ENCODE results near the gene IFT122.
"Not testable (repeated sequence)": the region's sequence is repeated elsewhere in the genome, so short reads cannot be mapped to it uniquely, and the experiment has no call there.

Gene IFT122

DNA sequence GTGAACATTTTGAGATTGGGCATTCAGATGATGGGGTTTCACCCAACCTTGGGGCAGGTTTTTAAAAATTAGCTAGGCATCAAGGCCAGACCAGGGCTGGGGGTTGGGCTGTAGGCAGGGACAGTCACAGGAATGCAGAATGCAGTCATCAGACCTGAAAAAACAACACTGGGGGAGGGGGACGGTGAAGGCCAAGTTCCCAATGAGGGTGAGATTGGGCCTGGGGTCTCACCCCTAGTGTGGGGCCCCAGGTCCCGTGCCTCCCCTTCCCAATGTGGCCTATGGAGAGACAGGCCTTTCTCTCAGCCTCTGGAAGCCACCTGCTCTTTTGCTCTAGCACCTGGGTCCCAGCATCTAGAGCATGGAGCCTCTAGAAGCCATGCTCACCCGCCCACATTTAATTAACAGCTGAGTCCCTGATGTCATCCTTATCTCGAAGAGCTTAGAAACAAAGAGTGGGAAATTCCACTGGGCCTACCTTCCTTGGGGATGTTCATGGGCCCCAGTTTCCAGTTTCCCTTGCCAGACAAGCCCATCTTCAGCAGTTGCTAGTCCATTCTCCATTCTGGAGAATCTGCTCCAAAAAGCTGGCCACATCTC lies 94.5 kb downstream of the IFT122 start:
- Histone ChIP-seq H3K4me1 (ENCODE audit: control insufficient read depth, insufficient read depth, low read length) (peaks cover 23% of the 10 kb centered on the region), H3K36me3 (ENCODE audit: control insufficient read depth, insufficient read depth, low read length, severe bottlenecking) (no peaks in the 10 kb centered on the region), H3K9me3 (ENCODE audit: control insufficient read depth, low read length) (no peaks in the 10 kb centered on the region), H3K4me3 (ENCODE audit: low read length) (no peak overlapping the region), H3K9ac (ENCODE audit: low read length) (no peak overlapping the region), H3K27me3 (replicated peaks; ENCODE audit: control insufficient read depth, insufficient read depth, low read length) (no peaks in the 10 kb centered on the region)
- DNase-seq (ENCODE audit: low read depth): no peak

DNA sequence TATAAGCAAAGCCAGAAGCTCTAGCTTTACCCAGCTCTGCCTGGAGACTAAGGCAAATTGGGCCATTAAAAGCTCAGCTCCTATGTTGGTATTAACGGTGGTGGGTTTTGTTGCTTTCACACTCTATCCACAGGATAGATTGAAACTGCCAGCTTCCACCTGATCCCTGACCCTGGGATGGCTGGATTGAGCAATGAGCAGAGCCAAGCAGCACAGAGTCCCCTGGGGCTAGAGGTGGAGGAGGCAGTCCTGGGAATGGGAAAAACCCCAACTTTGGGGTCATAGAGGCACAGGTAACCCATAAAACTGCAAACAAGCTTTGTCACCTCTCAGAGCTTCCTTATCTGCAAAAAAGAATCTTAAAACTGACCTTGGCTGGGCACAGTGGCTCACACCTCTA lies 95.1 kb downstream of the IFT122 start:
- Histone ChIP-seq H3K27me3 (replicated peaks; ENCODE audit: control insufficient read depth, insufficient read depth, low read length) (no peaks in the 10 kb centered on the region), H3K4me1 (ENCODE audit: control insufficient read depth, insufficient read depth, low read length) (peaks cover 20% of the 10 kb centered on the region), H3K9ac (ENCODE audit: low read length) (no peak overlapping the region), H3K4me3 (ENCODE audit: low read length) (no peak overlapping the region), H3K36me3 (ENCODE audit: control insufficient read depth, insufficient read depth, low read length, severe bottlenecking) (no peaks in the 10 kb centered on the region), H3K9me3 (ENCODE audit: control insufficient read depth, low read length) (no peaks in the 10 kb centered on the region)
- DNase-seq (ENCODE audit: low read depth): no peak

DNA sequence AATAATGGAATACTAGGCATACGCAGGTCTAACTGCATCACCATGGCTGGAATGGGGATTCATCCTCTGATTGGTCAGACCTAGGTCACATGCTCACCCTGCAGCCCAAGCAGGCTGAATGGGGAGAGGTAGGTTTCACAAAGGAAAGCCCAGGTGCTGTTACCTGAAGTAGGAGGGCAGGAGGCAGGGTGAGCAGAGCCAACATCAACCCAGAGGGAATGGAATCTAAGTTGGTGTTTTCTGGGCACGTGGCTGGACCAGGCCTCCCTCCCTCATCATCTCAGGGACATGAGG lies 96.3 kb downstream of the IFT122 start:
- Histone ChIP-seq H3K4me1 (ENCODE audit: control insufficient read depth, insufficient read depth, low read length) (peaks cover 14% of the 10 kb centered on the region), H3K36me3 (ENCODE audit: control insufficient read depth, insufficient read depth, low read length, severe bottlenecking) (no peaks in the 10 kb centered on the region), H3K27me3 (replicated peaks; ENCODE audit: control insufficient read depth, insufficient read depth, low read length) (no peaks in the 10 kb centered on the region), H3K9ac (ENCODE audit: low read length) (no peak overlapping the region), H3K4me3 (ENCODE audit: low read length) (no peak overlapping the region), H3K9me3 (ENCODE audit: control insufficient read depth, low read length) (no peaks in the 10 kb centered on the region)
- no peak for DNase-seq (ENCODE audit: low read depth)

DNA sequence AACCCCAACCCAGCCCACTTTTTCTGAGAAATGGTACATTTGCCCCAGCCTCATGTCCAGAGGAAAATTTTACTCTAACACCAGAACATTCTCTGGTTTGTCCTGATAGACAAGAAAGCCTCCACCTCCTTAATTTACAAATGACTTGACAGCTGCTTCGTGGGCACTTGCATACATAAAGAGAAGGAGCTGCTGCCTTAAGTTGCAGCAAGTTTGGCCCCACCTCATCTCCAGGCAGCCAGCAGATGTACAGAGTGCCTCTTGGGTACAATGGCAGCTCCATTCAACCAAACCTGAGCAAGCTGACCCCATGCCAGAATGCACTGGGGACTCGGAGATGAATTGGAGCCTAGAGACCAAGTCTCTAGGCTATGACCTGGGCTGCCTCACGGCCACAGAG lies 96.8 kb downstream of the IFT122 start:
- Histone ChIP-seq H3K4me1 (ENCODE audit: control insufficient read depth, insufficient read depth, low read length) (peaks cover 14% of the 10 kb centered on the region), H3K9ac (ENCODE audit: low read length) (no peak overlapping the region), H3K36me3 (ENCODE audit: control insufficient read depth, insufficient read depth, low read length, severe bottlenecking) (no peaks in the 10 kb centered on the region), H3K27me3 (replicated peaks; ENCODE audit: control insufficient read depth, insufficient read depth, low read length) (no peaks in the 10 kb centered on the region), H3K9me3 (ENCODE audit: control insufficient read depth, low read length) (no peaks in the 10 kb centered on the region), H3K4me3 (ENCODE audit: low read length) (no peak overlapping the region)
- DNase-seq (ENCODE audit: low read depth): no peak

DNA sequence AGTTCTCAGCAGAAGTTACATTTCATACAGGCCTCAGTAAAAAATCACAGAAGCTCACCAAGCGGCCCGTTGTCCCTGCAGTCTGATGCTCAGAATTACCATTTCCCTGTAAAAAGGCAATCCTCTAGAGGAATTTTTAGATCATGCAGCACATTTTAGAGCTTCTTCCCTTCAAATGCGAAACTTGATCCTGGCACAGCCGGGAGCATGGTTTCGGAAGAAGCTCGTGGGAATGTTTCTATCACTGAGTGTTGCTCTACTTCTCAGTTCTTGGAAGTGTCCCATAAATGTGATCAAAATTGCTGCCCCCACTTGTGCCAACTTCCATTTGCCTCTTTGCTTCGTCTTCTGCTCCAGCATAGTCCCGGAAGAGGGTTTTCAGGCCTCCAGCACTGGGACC lies 99.2 kb downstream of the IFT122 start:
- Histone ChIP-seq H3K36me3 (ENCODE audit: control insufficient read depth, insufficient read depth, low read length, severe bottlenecking) (no peaks in the 10 kb centered on the region), H3K9ac (ENCODE audit: low read length) (no peak overlapping the region), H3K4me3 (ENCODE audit: low read length) (no peak overlapping the region), H3K4me1 (ENCODE audit: control insufficient read depth, insufficient read depth, low read length) (peaks cover 14% of the 10 kb centered on the region), H3K27me3 (replicated peaks; ENCODE audit: control insufficient read depth, insufficient read depth, low read length) (no peaks in the 10 kb centered on the region), H3K9me3 (ENCODE audit: control insufficient read depth, low read length) (no peaks in the 10 kb centered on the region)
- no peak for DNase-seq (ENCODE audit: low read depth)

GRCh38 chr3:129540776-129541516 lies 100.9 kb downstream of the IFT122 start:
- Histone ChIP-seq H3K4me1 (ENCODE audit: control insufficient read depth, insufficient read depth, low read length) (peaks cover 11% of the 10 kb centered on the region), H3K9me3 (ENCODE audit: control insufficient read depth, low read length) (no peaks in the 10 kb centered on the region), H3K36me3 (ENCODE audit: control insufficient read depth, insufficient read depth, low read length, severe bottlenecking) (no peaks in the 10 kb centered on the region), H3K9ac (ENCODE audit: low read length) (no peak overlapping the region), H3K27me3 (replicated peaks; ENCODE audit: control insufficient read depth, insufficient read depth, low read length) (no peaks in the 10 kb centered on the region), H3K4me3 (ENCODE audit: low read length) (no peak overlapping the region)
- DNase-seq (ENCODE audit: low read depth): no peak

GRCh38 chr3:129542747-129543146 lies 102.7 kb downstream of the IFT122 start:
- Histone ChIP-seq H3K9ac (ENCODE audit: low read length) (no peak overlapping the region), H3K9me3 (ENCODE audit: control insufficient read depth, low read length) (no peaks in the 10 kb centered on the region), H3K4me1 (ENCODE audit: control insufficient read depth, insufficient read depth, low read length) (peaks cover 15% of the 10 kb centered on the region)

GRCh38 chr3:129543156-129543790 lies 103.2 kb downstream of the IFT122 start, which contains the start of gene H1-8:
Gene H1-8 (plus strand): TSS chr3:129543175. CDS start chr3:129543219, 44 bp downstream.
- H3K36me3 ChIP-seq (ENCODE audit: control insufficient read depth, insufficient read depth, low read length, severe bottlenecking): no peaks in the 10 kb centered on the region
- no peak within 1 kb of the TSS for H3K4me3 ChIP-seq (ENCODE audit: low read length)
- peaks cover 15% of the 10 kb centered on the region for H3K4me1 ChIP-seq (ENCODE audit: control insufficient read depth, insufficient read depth, low read length)
- no peak for DNase-seq (ENCODE audit: low read depth)
- no peak within 1 kb of the TSS for H3K9ac ChIP-seq (ENCODE audit: low read length)
- no peaks in the 10 kb centered on the region for H3K9me3 ChIP-seq (ENCODE audit: control insufficient read depth, low read length)
- no peaks in the 10 kb centered on the region for H3K27me3 ChIP-seq (replicated peaks; ENCODE audit: control insufficient read depth, insufficient read depth, low read length)

More at GRCh38 chr3:129542747-129543146, 102.7 kb downstream of the IFT122 start:
- no peak for DNase-seq (ENCODE audit: low read depth)
- H3K27me3 ChIP-seq (replicated peaks; ENCODE audit: control insufficient read depth, insufficient read depth, low read length): no peaks in the 10 kb centered on the region
- H3K36me3 ChIP-seq (ENCODE audit: control insufficient read depth, insufficient read depth, low read length, severe bottlenecking): no peaks in the 10 kb centered on the region
- H3K4me3 ChIP-seq (ENCODE audit: low read length): no peak overlapping the region

DNA sequence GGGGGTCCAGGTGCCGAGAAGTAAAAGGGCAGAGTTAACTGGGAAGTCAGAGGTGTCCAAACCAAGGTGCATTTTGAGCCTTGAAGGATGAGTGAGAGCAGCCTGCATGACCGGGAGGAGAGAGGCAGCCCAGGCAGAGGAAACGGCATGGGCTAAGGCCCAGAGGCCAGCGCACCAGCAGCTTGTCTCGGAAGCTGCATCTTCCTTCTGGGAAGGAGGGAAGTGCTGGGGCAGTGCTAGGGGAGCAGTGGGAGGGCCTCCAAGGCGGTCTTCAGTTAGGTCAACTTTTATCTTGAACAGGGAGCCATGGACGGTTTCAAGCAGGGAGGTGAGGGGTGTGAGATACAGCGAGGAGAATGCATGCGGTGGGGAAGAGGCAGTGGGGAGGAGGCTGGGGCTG lies 104.0 kb downstream of the IFT122 start:
- Histone ChIP-seq H3K9me3 (ENCODE audit: control insufficient read depth, low read length) (no peaks in the 10 kb centered on the region), H3K27me3 (replicated peaks; ENCODE audit: control insufficient read depth, insufficient read depth, low read length) (no peaks in the 10 kb centered on the region), H3K9ac (ENCODE audit: low read length) (no peak overlapping the region), H3K36me3 (ENCODE audit: control insufficient read depth, insufficient read depth, low read length, severe bottlenecking) (no peaks in the 10 kb centered on the region), H3K4me1 (ENCODE audit: control insufficient read depth, insufficient read depth, low read length) (peaks cover 11% of the 10 kb centered on the region), H3K4me3 (ENCODE audit: low read length) (no peak overlapping the region)
- no peak for DNase-seq (ENCODE audit: low read depth)

DNA sequence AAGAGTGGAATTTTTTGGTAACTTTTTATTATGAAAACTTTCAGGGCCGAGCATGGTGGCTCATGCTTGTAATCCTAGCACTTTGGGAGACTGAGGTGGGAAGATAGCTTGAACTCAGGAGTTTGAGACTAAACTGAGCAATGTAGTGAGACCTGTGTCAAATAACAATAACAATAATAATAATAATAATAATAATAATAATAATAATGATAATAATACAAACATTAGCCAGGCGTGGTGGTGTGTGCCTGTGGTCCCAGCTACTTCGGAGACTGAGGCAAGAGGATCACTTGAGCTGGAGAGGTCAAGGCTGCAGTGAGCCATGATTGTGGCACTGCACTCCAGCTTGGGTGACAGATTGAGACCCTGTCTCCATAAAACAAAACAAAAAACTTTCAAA lies 105.9 kb downstream of the IFT122 start:
- not testable (repeated sequence) for H3K9ac ChIP-seq (ENCODE audit: low read length); H3K36me3 ChIP-seq (ENCODE audit: control insufficient read depth, insufficient read depth, low read length, severe bottlenecking); H3K4me1 ChIP-seq (ENCODE audit: control insufficient read depth, insufficient read depth, low read length); H3K9me3 ChIP-seq (ENCODE audit: control insufficient read depth, low read length); H3K4me3 ChIP-seq (ENCODE audit: low read length); DNase-seq (ENCODE audit: low read depth); H3K27me3 ChIP-seq (replicated peaks; ENCODE audit: control insufficient read depth, insufficient read depth, low read length)

- H3K4me3 ChIP-seq (ENCODE audit: low read length): no peak overlapping the region
Measured at GRCh38 chr3:129547241-129547640, 107.2 kb downstream of the IFT122 start.

More at GRCh38 chr3:129547241-129547640, 107.2 kb downstream of the IFT122 start:
- H3K4me1 ChIP-seq (ENCODE audit: control insufficient read depth, insufficient read depth, low read length): peaks cover 4% of the 10 kb centered on the region
- no peak for DNase-seq (ENCODE audit: low read depth)
- no peak overlapping the region for H3K9ac ChIP-seq (ENCODE audit: low read length)
- no peaks in the 10 kb centered on the region for H3K27me3 ChIP-seq (replicated peaks; ENCODE audit: control insufficient read depth, insufficient read depth, low read length)
- H3K9me3 ChIP-seq (ENCODE audit: control insufficient read depth, low read length): no peaks in the 10 kb centered on the region
- no peaks in the 10 kb centered on the region for H3K36me3 ChIP-seq (ENCODE audit: control insufficient read depth, insufficient read depth, low read length, severe bottlenecking)

All from adipocyte (in vitro differentiated cells).